Measurements from ENCODE around the gene KLHL6.
"Not testable (repeated sequence)": the region's sequence is repeated elsewhere in the genome, so short reads cannot be mapped to it uniquely, and the experiment has no call there.

The KLHL6 gene

GRCh38 chr3:183555541-183556081 is at the start of gene KLHL6:
Gene KLHL6, minus strand, starts transcription at chr3:183555706. Its CDS starts 53 bp downstream, at chr3:183555653.
- no peak for DNase-seq

GRCh38 chr3:183597959-183598358 is 42.5 kb upstream of the KLHL6 start:
- no peak for DNase-seq

- no peak for DNase-seq
Measured at GRCh38 chr3:183594636-183595035, 39.1 kb upstream of the KLHL6 start.

GRCh38 chr3:183592821-183593220 is 37.3 kb upstream of the KLHL6 start:
- DNase-seq: no peak

GRCh38 chr3:183591881-183592521 is 36.5 kb upstream of the KLHL6 start:
- no peak for DNase-seq

GRCh38 chr3:183590442-183590841 is 34.9 kb upstream of the KLHL6 start:
- no peak for DNase-seq

GRCh38 chr3:183587336-183587735 is 31.8 kb upstream of the KLHL6 start:
- DNase-seq: no peak

GRCh38 chr3:183586477-183586876 is 31.0 kb upstream of the KLHL6 start:
- no peak for DNase-seq

- no peak for DNase-seq
Measured at GRCh38 chr3:183584914-183585280, 29.4 kb upstream of the KLHL6 start.

- no peak for DNase-seq
Measured at GRCh38 chr3:183584246-183584913, 28.9 kb upstream of the KLHL6 start.

- DNase-seq: no peak
Measured at GRCh38 chr3:183583331-183584245, 28.1 kb upstream of the KLHL6 start.

- DNase-seq: no peak
Measured at GRCh38 chr3:183582161-183582560, 26.7 kb upstream of the KLHL6 start.

- DNase-seq: no peak
Measured at GRCh38 chr3:183581496-183582155, 26.1 kb upstream of the KLHL6 start.

GRCh38 chr3:183579967-183580900 is 24.7 kb upstream of the KLHL6 start:
- no peak for DNase-seq

- DNase-seq: no peak
Measured at GRCh38 chr3:183578179-183578578, 22.7 kb upstream of the KLHL6 start.

GRCh38 chr3:183577346-183577745 is 21.8 kb upstream of the KLHL6 start:
- DNase-seq: no peak

GRCh38 chr3:183576487-183577107 is 21.1 kb upstream of the KLHL6 start:
- no peak for DNase-seq

- DNase-seq: no peak
Measured at GRCh38 chr3:183572935-183573334, 17.4 kb upstream of the KLHL6 start.

GRCh38 chr3:183570191-183570590 is 14.7 kb upstream of the KLHL6 start:
- DNase-seq: not testable (repeated sequence)

- no peak for DNase-seq
Measured at GRCh38 chr3:183566880-183567279, 11.4 kb upstream of the KLHL6 start.

GRCh38 chr3:183564046-183564445 is 8.5 kb upstream of the KLHL6 start:
- no peak for DNase-seq

Data from NCI-H226 (cell line).